H1 (cell line): Measurements from ENCODE around the gene SHLD1. TPM values are rescaled to one million over a fixed set of nuclear protein-coding genes. Genes with fewer than 3 reads are reported as not detected.

ENCODE experiments used
- CBX5 ChIP-seq: fragments of 300-800, 300-1000 bp; sonication (generic); IDR thresholded peaks from 2 replicates; pipeline ENCODE4 v1.7.1; 2016; ENCODE audit warnings: antibody characterized with exemption, low read length, low read depth
- CHD2 ChIP-seq: IDR thresholded peaks from 2 replicates; pipeline ENCODE4 v1.6.1; 2012; ENCODE audit warnings: low read length, improper control_type of control experiment
- GABPA ChIP-seq: IDR thresholded peaks from 2 replicates; pipeline ENCODE4 v1.6.1; 2011; ENCODE audit warnings: mild to moderate bottlenecking, low read length, moderate library complexity, borderline replicate concordance; ENCODE audit not compliant: insufficient read depth
- KDM4A ChIP-seq: IDR thresholded peaks from one replicate; pipeline ENCODE4 v1.7.1; 2012; ENCODE audit warnings: low read depth, mild to moderate bottlenecking, moderate library complexity, low read length, inconsistent platforms; ENCODE audit not compliant: severe bottlenecking
- POLR2AphosphoS5 ChIP-seq: IDR thresholded peaks from 2 replicates; pipeline ENCODE4 v1.6.1; 2011; ENCODE audit warnings: low read depth, low read length
- RFX5 ChIP-seq: IDR thresholded peaks from 2 replicates; pipeline ENCODE4 v1.6.1; 2011; ENCODE audit warnings: low read depth, low read length, improper control_type of control experiment, borderline replicate concordance
- SUZ12 ChIP-seq: fragments of 200-600 bp; sonication (generic); IDR thresholded peaks from 2 replicates; pipeline ENCODE4 v1.6.1; 2012; ENCODE audit warnings: mild to moderate bottlenecking, inconsistent platforms, low read length, moderate library complexity, mixed read lengths
- ZNF274 ChIP-seq: IDR thresholded peaks from 2 replicates; pipeline ENCODE4 v1.7.0; 2012; ENCODE audit warnings: low read length, borderline replicate concordance; ENCODE audit errors: extremely low read depth
- polyA plus RNA-seq, 7 experiments: library from polyadenylated mRNA; depleted of rRNA in 3 of 7; stranded (reverse) in 5 of 7; unstranded in 2 of 7; fragments of >200 nt in 5 of 7; fragments of 200-250 nt in 2 of 7; gene quantifications; 1 replicate in 5 of 7; 2 replicates in 1 of 7; 4 replicates in 1 of 7; pipeline versions ENCODE4 v1.2.1 to v1.2.3, GENCODE V29; 2011 to 2013; ENCODE audit warnings: missing spikeins in 2 of 7, mixed read lengths in 2 of 7
- total RNA-seq: library from RNA; stranded (reverse); fragmentation: NEBNext Ultra II Directional; extraction: Animal tissue kit (Norgen Biotek cat#: 25700); gene quantifications from 2 replicates; pipeline ENCODE4 v1.2.1, GENCODE V29; 2021
- TF ChIP-seq, protein P1 (sequence below): fragments of 300-600 bp; sonication (generic); IDR thresholded peaks from 2 replicates; pipeline ENCODE4 v1.7.1; 2012; ENCODE audit warnings: low read length, moderate library complexity, mild to moderate bottlenecking, inconsistent platforms; ENCODE audit not compliant: insufficient replicate concordance
- TF ChIP-seq, protein P2 (sequence below): IDR thresholded peaks from 2 replicates; pipeline ENCODE4 v1.6.1; 2012; ENCODE audit warnings: inconsistent platforms

SHLD1 gene
- total and polyA plus RNA-seq, 2 of the 8 experiments (the other 6 are each of a cell fraction or from before 2014, with no cell fraction given) = 4.2 to 6.5 TPM

DNA sequence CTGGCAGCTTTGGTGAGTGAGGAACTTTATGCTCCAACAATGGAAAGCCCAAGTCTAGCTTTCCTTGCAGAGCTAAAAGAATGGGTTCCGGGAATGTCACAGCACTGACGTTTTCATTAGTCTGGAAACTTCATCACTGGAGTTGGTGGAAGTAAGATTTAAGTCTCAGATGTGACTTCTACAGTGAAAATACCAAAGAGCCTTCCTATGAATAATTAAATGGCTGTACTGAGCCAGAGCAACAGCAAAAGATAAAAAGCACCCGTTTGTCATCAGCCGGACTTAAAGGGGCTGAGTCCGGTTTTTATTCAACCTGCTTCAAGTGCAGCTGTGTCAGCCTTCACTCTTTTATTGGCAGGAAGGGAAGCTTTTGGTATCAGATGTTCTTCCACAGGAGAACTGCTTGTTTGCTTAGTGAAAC, 46.5 kb upstream of the SHLD1 start (continued):
- TF ChIP-seq, protein P1, sequence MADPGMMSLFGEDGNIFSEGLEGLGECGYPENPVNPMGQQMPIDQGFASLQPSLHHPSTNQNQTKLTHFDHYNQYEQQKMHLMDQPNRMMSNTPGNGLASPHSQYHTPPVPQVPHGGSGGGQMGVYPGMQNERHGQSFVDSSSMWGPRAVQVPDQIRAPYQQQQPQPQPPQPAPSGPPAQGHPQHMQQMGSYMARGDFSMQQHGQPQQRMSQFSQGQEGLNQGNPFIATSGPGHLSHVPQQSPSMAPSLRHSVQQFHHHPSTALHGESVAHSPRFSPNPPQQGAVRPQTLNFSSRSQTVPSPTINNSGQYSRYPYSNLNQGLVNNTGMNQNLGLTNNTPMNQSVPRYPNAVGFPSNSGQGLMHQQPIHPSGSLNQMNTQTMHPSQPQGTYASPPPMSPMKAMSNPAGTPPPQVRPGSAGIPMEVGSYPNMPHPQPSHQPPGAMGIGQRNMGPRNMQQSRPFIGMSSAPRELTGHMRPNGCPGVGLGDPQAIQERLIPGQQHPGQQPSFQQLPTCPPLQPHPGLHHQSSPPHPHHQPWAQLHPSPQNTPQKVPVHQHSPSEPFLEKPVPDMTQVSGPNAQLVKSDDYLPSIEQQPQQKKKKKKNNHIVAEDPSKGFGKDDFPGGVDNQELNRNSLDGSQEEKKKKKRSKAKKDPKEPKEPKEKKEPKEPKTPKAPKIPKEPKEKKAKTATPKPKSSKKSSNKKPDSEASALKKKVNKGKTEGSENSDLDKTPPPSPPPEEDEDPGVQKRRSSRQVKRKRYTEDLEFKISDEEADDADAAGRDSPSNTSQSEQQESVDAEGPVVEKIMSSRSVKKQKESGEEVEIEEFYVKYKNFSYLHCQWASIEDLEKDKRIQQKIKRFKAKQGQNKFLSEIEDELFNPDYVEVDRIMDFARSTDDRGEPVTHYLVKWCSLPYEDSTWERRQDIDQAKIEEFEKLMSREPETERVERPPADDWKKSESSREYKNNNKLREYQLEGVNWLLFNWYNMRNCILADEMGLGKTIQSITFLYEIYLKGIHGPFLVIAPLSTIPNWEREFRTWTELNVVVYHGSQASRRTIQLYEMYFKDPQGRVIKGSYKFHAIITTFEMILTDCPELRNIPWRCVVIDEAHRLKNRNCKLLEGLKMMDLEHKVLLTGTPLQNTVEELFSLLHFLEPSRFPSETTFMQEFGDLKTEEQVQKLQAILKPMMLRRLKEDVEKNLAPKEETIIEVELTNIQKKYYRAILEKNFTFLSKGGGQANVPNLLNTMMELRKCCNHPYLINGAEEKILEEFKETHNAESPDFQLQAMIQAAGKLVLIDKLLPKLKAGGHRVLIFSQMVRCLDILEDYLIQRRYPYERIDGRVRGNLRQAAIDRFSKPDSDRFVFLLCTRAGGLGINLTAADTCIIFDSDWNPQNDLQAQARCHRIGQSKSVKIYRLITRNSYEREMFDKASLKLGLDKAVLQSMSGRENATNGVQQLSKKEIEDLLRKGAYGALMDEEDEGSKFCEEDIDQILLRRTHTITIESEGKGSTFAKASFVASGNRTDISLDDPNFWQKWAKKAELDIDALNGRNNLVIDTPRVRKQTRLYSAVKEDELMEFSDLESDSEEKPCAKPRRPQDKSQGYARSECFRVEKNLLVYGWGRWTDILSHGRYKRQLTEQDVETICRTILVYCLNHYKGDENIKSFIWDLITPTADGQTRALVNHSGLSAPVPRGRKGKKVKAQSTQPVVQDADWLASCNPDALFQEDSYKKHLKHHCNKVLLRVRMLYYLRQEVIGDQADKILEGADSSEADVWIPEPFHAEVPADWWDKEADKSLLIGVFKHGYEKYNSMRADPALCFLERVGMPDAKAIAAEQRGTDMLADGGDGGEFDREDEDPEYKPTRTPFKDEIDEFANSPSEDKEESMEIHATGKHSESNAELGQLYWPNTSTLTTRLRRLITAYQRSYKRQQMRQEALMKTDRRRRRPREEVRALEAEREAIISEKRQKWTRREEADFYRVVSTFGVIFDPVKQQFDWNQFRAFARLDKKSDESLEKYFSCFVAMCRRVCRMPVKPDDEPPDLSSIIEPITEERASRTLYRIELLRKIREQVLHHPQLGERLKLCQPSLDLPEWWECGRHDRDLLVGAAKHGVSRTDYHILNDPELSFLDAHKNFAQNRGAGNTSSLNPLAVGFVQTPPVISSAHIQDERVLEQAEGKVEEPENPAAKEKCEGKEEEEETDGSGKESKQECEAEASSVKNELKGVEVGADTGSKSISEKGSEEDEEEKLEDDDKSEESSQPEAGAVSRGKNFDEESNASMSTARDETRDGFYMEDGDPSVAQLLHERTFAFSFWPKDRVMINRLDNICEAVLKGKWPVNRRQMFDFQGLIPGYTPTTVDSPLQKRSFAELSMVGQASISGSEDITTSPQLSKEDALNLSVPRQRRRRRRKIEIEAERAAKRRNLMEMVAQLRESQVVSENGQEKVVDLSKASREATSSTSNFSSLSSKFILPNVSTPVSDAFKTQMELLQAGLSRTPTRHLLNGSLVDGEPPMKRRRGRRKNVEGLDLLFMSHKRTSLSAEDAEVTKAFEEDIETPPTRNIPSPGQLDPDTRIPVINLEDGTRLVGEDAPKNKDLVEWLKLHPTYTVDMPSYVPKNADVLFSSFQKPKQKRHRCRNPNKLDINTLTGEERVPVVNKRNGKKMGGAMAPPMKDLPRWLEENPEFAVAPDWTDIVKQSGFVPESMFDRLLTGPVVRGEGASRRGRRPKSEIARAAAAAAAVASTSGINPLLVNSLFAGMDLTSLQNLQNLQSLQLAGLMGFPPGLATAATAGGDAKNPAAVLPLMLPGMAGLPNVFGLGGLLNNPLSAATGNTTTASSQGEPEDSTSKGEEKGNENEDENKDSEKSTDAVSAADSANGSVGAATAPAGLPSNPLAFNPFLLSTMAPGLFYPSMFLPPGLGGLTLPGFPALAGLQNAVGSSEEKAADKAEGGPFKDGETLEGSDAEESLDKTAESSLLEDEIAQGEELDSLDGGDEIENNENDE = no peak
- no peak for TF ChIP-seq CHD2
- TF ChIP-seq CBX5 = no peak
- TF ChIP-seq POLR2AphosphoS5 = no peak
- no peak for TF ChIP-seq RFX5
- no peak for TF ChIP-seq GABPA
- no peak for TF ChIP-seq KDM4A
- TF ChIP-seq ZNF274 = no peak
- TF ChIP-seq, protein P2, sequence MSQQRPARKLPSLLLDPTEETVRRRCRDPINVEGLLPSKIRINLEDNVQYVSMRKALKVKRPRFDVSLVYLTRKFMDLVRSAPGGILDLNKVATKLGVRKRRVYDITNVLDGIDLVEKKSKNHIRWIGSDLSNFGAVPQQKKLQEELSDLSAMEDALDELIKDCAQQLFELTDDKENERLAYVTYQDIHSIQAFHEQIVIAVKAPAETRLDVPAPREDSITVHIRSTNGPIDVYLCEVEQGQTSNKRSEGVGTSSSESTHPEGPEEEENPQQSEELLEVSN = no peak
- TF ChIP-seq SUZ12 = no peak
